Bone marrow (tissue), 2 donors: ENCODE measurements around the gene TUT7.
"Not testable (repeated sequence)": the region's sequence is repeated elsewhere in the genome, so short reads cannot be mapped to it uniquely, and the experiment has no call there.

ENCODE experiments used
- DNase-seq, 2 donors: peaks; one replicate each; lab custom pipeline; 2025; lab: John Stamatoyannopoulos, UW

The TUT7 gene

DNA sequence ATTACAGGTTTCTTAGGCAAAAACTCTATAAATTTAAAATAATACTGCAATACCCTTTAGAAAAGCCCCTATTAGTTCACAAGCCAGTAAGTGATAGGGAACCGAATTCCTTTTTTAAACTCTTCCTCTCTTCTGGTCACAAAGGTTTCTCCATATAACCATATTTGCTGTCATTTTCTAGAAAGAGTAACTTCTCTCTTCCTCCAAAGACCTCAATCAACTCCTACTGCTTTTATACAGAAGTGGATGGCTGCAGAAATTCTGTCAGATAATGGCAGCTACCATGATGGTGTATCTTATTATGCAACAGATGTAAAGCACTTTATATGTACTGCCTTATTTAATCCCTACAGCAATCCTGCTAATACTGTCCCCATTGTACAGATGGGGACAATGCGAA lies 6.2 kb downstream of the TUT7 start:
- DNase-seq: no peak

DNA sequence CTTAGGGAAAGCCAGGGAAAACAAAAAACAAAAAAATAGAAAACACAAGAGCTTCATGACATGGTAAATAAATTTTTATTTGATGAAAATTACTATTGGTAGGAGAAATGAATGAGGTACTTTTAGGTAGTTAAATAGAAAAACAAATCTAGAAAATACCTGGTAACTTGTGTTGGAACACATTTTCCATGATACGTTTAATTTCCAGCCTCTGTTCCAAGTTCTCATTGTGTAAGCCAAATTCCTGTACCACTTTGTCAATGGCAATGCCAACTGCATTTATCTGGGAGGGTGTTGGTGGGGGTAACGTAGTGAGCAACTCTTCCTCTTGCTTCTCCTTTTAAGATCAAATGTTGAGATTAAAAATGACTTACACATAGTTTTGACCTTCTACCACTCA lies 9.4 kb downstream of the TUT7 start:
- DNase-seq: no peak

- no peak for DNase-seq
Measured at GRCh38 chr9:86342269-86342668, 11.9 kb downstream of the TUT7 start.

GRCh38 chr9:86341007-86341491 lies 13.2 kb downstream of the TUT7 start:
- DNase-seq: no peak

DNA sequence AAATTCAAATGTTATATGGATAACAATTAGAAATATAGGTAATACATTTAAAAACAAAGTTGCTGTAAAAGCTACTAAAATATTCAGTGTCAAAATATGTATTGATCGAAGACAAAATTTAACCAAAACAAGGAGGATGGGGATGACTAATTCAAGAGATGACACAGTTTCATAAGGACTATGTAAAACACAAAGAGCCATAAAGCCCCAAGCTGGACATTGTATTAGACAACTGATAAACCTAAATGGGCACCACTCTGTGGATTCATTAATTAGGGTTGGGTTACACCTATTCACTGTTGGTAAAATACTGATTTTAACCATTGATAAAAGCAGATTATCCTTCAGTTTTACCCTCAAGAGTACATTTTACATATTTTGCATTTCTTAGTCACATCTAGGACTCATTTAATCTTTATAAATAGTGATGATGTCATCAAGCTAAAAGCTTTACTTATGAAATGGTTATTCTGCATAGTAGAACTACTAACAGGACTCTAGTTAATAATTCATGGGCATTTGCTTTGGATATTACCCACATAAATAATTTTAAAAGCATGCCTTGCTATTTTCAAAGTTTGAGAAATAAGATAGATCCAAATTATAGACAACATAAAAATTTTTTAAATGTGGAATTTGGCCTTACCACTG lies 13.7 kb downstream of the TUT7 start:
- no peak for DNase-seq

DNA sequence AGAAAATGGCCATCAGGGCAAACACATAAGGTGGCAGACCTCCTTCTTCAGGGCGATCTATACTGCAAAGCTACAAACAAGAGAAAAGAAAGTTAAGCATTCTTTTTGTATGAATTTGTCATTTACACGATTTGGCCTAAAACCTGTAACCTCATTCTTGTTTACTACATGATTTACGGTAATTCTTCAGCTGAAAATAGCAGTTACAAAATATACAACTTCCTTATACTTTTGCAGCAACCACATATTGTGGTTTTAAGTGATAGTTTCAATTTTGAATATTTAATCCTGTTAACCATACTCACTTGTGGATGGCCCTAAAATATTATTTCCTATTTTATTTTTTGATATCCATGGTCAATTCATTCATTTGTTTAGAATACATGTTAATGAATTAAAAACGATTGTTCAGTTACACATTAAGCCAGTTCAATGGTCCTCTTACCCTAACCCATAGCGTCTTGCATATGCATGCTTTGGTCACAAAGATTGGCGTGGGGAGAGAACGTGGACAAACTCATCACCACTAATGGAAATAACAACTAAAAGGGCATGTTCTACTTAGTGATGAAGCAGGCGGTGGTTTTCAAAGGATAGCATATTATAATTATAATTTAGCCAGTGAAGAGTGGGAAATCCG lies 16.6 kb downstream of the TUT7 start:
- DNase-seq: no peak

GRCh38 chr9:86336058-86336457 lies 18.2 kb downstream of the TUT7 start:
- DNase-seq: no peak

DNA sequence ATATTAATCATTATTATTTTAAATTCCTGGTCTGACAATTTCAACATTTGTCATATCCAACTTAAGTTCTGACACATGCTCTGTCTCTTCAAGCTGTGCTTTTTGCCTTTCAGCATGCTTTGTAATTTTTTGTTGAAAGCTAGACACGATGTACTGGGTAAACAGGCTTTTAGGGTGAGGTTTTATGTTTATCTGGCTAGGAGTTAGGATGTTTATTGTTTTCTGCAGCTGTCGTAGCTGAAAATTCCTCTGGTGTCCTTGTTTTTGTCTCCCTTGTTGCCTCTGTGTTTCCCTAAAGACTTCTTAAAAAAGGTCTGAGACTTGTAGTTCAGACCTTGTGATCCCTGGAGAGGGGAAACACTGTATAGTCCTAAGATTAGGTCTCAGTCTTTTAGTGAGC lies 20.6 kb downstream of the TUT7 start:
- no peak for DNase-seq

GRCh38 chr9:86330186-86330585 lies 24.0 kb downstream of the TUT7 start:
- no peak for DNase-seq

DNA sequence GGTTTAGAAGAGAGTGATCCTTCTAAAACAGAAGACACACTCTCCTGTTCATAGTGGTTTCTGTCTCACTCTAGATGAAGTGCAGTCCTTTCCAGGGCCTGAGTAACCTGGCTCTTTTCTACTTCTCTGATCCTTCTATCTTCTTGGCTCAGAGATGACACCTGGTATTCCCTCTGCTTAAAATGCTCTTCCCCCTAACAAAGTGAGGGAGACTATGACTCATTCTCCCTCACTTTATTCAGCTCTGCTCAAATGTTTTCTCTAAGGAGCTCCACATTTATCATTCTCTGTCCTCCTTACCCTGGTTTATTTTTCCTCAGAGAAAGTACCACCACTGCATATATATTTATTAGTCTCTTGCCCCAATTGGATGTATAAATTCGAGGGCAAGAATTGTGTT lies 24.6 kb downstream of the TUT7 start:
- no peak for DNase-seq

- DNase-seq: no peak
Measured at GRCh38 chr9:86328156-86328555, 26.1 kb downstream of the TUT7 start.

- DNase-seq: no peak
Measured at GRCh38 chr9:86326536-86326935, 27.7 kb downstream of the TUT7 start.

- DNase-seq: no peak
Measured at GRCh38 chr9:86324901-86325300, 29.3 kb downstream of the TUT7 start.

GRCh38 chr9:86324308-86324707 lies 29.9 kb downstream of the TUT7 start:
- DNase-seq: no peak

GRCh38 chr9:86322973-86323644 lies 31.1 kb downstream of the TUT7 start:
- DNase-seq: peak in 1 of 2 donors; percentile 93

DNA sequence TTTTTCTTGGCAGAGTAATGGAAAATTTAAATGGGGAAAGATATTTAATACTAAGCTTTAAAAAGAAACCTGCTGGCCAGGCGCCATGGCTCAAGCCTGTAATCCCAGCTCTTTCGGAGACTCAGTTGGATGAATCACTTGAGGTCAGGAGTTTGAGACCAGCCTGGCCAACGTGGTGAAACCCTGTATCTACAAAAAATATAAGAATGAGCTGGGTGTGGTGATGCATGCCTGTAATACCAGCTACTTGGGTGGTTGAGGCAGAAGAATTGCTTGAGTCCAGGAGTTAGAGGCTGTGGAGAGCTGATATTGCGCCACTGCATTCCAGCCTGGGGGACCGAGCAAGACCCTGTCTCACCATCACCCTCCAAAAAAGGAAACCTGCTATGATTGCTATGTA lies 32.8 kb downstream of the TUT7 start:
- no peak for DNase-seq

- DNase-seq: no peak
Measured at GRCh38 chr9:86318187-86318586, 36.0 kb downstream of the TUT7 start.

GRCh38 chr9:86315078-86315477 lies 39.1 kb downstream of the TUT7 start:
- no peak for DNase-seq

DNA sequence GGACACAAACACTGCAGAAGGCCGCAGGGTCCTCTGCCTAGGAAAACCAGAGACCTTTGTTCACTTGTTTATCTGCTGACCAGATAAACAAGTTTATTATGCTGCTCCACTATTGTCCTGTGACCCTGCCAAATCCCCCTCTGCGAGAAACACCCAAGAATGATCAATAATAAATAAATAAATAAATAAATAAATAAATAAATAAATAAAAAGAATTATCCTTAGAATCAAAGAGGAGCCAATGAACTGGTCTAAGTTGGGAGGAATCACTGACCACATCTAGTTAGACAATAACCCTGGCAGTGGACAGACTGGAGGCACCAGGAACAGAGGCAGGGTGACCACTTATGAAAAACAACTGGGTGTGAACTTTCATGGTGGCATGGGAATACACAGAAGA lies 41.3 kb downstream of the TUT7 start:
- DNase-seq: not testable (repeated sequence)

- DNase-seq: no peak
Measured at GRCh38 chr9:86308687-86309086, 45.5 kb downstream of the TUT7 start.

DNA sequence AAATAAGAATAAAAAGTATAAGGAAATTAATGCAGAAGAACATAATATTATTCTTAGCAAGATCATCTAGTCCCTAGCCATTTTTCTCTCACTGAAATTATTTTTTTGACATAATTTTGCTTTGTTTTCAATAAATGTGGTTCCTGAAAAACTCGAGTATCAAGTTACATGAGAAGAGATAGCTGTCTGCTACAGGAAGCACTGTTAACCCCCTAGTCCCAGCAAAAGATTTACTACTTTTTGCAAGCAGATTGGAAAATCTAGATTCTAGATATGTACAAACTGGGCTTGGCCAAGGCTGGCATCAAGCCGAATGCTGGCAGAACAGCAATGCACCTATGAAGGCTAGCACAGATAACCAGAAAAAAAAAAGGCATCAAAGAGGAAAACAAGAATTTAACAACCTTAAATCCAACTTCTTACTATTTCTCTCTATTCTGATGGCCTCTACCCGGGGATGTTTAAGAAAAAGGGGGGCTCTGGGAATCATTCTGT lies 49.9 kb downstream of the TUT7 start:
- no peak for DNase-seq

- no peak for DNase-seq
Measured at GRCh38 chr9:86303316-86303975, 50.8 kb downstream of the TUT7 start.

DNA sequence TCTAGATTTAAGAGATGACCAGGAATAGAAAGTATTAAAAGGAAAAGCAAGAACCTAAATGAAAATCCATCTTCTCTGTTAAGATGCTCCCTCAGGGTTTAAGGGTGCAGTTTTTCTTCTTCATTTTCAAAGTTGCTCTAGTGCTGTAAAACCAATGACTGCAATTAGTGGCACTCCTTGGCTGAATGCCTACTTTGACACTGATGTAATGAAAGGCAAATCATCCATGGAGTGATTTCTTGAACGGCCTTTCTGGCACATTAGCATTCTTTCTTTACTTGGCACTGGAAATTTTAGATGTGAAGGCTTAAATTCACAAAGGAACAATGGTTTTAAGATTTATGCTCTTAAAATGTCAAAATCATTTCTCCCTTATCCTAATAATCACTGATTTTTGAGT lies 52.5 kb downstream of the TUT7 start:
- DNase-seq: no peak
